ENCODE measurements around the gene FOXRED1. TPM values are rescaled to one million over a fixed set of nuclear protein-coding genes. Genes with fewer than 3 reads are reported as not detected.

Gene FOXRED1
- total RNA-seq, 1 experiment from 2014 or later: 44.8 TPM

DNA sequence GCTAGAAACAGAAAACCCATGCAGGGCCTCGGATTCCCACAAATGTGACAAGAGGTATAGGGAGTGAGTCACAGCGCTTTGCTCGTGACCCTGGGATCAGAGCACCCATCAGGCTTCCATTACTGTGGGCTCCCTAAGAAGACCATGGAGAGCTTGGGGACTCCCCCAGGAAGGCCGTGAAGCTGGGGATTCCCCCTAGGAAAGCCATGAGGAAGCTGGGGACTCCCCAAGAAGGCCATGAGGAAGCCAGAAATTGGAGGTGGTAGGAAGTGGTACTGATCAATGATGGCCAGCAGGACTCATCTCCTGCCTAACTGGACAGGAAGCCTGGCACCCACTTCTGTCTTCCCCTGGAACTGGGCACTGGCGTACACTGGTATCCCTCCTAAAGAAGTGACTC, 24.8 kb downstream of the FOXRED1 start:
- ATAC-seq: 0 out of 2 replicates have a peak, but pooled peaks have one; percentile 10
- CTCF ChIA-PET: interaction anchor here (0.9 kb wide), 1 partner anchor 187 kb away, joined by 3 read pairs; no protein-coding TSS in a partner anchor
- H3K4me3 ChIP-seq (ENCODE audit: low read depth in 2 of 2, low read length in 2 of 2): no peak overlapping the region
- H3K36me3 ChIP-seq (ENCODE audit: control insufficient read depth, insufficient read depth, low read length): no peaks in the 10 kb centered on the region; the same call in 1 of the 2 replicates
- H3K27ac ChIP-seq (ENCODE audit: low read length): no peak overlapping the region
- TF ChIP-seq TCF7L2 (IDR thresholded peaks at IDR 0.05; ENCODE audit: low read depth, low read length): no peak
- H3K9me3 ChIP-seq (ENCODE audit: control insufficient read depth, insufficient read depth, low read depth, low read length): no peaks in the 10 kb centered on the region
- DNase-seq (ENCODE audit: low read depth, low spot score): no peak
- H3K4me1 ChIP-seq (ENCODE audit: control insufficient read depth, insufficient read depth, low read length): no peaks in the 10 kb centered on the region
- H3K27me3 ChIP-seq (ENCODE audit: control insufficient read depth, insufficient read depth, low read length): no peaks in the 10 kb centered on the region
- TSS peak; percentile 23 for BruUV-seq (replicated peaks)
- in situ Hi-C loops (cut with HindIII; ENCODE audit: low pct_unique_long_range_greater_than_20kb, low sequenced_read_pairs): no loop called here
- intact Hi-C loops (cut with micrococcal nuclease; ENCODE audit: unreplicated experiment): no loop called here
- POLR2A ChIA-PET: no interaction called here

DNA sequence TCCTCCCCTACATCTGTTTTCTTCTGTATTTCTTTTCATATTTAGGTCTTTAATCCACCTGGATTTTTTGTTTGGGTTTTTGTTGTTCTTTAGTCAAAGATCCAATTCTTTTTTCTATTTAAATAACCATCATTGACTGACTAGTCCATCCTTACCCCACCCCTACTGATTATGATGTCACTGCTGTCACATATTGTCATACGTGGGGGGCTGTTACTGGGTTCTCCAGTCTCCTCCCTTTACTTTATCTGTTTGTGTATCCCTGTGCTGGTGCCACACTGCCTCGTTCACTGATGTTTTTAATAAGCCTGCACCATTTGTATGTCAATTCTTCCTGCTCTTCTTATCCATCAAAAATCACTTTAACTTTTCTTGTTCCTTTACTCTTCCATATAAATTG, 28.1 kb downstream of the FOXRED1 start:
- ChIA-PET POLR2A (no interaction called here), CTCF (no interaction called here)
- Histone ChIP-seq H3K36me3 (ENCODE audit: control insufficient read depth, insufficient read depth, low read length) (no peaks in the 10 kb centered on the region; the same call in 1 of the 2 replicates), H3K4me3 (ENCODE audit: low read depth in 2 of 2, low read length in 2 of 2) (no peak overlapping the region), H3K27ac (ENCODE audit: low read length) (no peak overlapping the region), H3K27me3 (ENCODE audit: control insufficient read depth, insufficient read depth, low read length) (no peaks in the 10 kb centered on the region), H3K9me3 (ENCODE audit: control insufficient read depth, insufficient read depth, low read depth, low read length) (no peaks in the 10 kb centered on the region), H3K4me1 (ENCODE audit: control insufficient read depth, insufficient read depth, low read length) (no peaks in the 10 kb centered on the region)
- in situ Hi-C loops (cut with HindIII; ENCODE audit: low pct_unique_long_range_greater_than_20kb, low sequenced_read_pairs) (no loop called here), intact Hi-C loops (cut with micrococcal nuclease; ENCODE audit: unreplicated experiment) (no loop called here)
- DNase-seq (ENCODE audit: low read depth, low spot score): no peak
- no peak for TF ChIP-seq SIN3A (IDR thresholded peaks at IDR 0.05; ENCODE audit: borderline replicate concordance, insufficient read depth, low read depth, low read length)
- TF ChIP-seq TCF7L2 (IDR thresholded peaks at IDR 0.05; ENCODE audit: low read depth, low read length): no peak
- TF ChIP-seq, protein P1, sequence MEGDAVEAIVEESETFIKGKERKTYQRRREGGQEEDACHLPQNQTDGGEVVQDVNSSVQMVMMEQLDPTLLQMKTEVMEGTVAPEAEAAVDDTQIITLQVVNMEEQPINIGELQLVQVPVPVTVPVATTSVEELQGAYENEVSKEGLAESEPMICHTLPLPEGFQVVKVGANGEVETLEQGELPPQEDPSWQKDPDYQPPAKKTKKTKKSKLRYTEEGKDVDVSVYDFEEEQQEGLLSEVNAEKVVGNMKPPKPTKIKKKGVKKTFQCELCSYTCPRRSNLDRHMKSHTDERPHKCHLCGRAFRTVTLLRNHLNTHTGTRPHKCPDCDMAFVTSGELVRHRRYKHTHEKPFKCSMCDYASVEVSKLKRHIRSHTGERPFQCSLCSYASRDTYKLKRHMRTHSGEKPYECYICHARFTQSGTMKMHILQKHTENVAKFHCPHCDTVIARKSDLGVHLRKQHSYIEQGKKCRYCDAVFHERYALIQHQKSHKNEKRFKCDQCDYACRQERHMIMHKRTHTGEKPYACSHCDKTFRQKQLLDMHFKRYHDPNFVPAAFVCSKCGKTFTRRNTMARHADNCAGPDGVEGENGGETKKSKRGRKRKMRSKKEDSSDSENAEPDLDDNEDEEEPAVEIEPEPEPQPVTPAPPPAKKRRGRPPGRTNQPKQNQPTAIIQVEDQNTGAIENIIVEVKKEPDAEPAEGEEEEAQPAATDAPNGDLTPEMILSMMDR (IDR thresholded peaks at IDR 0.05): no peak
- no peak for TF ChIP-seq POLR2AphosphoS5 (IDR thresholded peaks at IDR 0.05; ENCODE audit: low read depth, low read length)
- TF ChIP-seq, protein P2, sequence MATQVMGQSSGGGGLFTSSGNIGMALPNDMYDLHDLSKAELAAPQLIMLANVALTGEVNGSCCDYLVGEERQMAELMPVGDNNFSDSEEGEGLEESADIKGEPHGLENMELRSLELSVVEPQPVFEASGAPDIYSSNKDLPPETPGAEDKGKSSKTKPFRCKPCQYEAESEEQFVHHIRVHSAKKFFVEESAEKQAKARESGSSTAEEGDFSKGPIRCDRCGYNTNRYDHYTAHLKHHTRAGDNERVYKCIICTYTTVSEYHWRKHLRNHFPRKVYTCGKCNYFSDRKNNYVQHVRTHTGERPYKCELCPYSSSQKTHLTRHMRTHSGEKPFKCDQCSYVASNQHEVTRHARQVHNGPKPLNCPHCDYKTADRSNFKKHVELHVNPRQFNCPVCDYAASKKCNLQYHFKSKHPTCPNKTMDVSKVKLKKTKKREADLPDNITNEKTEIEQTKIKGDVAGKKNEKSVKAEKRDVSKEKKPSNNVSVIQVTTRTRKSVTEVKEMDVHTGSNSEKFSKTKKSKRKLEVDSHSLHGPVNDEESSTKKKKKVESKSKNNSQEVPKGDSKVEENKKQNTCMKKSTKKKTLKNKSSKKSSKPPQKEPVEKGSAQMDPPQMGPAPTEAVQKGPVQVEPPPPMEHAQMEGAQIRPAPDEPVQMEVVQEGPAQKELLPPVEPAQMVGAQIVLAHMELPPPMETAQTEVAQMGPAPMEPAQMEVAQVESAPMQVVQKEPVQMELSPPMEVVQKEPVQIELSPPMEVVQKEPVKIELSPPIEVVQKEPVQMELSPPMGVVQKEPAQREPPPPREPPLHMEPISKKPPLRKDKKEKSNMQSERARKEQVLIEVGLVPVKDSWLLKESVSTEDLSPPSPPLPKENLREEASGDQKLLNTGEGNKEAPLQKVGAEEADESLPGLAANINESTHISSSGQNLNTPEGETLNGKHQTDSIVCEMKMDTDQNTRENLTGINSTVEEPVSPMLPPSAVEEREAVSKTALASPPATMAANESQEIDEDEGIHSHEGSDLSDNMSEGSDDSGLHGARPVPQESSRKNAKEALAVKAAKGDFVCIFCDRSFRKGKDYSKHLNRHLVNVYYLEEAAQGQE (IDR thresholded peaks at IDR 0.05; ENCODE audit: insufficient read depth in 1 of 2, low read depth in 2 of 2, low read length in 1 of 2): no peak
- no peak for ATAC-seq
- no TSS peak for BruUV-seq (replicated peaks)

DNA sequence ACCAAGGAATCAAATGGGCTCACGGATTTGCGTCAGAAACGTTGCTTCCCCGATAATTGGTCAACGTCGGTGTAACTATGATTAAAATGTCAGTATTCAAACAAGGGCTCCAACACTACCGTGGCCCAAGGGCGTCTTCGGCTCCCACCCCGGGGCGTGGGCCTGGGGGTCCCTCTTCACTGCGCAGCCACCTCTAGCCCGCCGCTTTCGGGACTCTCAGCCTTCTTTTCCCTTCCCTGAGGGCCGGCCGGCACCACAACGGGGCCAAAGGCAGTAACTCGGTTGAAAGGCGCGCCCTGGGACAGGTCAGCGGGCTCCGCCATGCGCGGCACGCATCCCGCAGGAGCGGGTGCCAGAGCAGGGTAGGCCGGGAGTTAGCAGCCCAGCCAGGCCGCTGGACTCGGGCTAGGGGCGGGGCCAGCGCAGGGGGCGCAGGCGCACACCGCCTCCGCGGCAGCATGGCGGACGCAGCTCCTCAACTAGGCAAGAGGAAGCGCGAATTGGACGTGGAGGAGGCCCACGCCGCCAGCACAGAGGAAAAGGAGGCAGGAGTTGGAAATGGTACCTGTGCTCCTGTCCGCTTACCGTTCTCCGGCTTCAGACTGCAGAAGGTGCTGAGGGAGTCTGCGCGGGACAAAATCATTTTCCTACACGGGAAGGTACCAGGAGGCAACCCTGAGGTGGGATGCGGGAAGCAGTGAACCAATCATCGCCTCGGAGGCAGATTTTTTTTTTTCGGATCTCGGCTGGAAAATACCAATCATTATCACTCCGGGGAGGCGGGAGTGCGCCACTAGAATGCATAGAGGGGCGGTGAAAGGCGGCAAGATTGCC, 34.9 kb downstream of the FOXRED1 start, which contains the start of gene DCPS:
DCPS (plus strand) TSS at position 438 of the 834 bp plus-strand sequence; CDS start at position 459, 21 bp downstream.
- Histone ChIP-seq H3K9me3 (ENCODE audit: control insufficient read depth, insufficient read depth, low read depth, low read length) (no peaks in the 10 kb centered on the region), H3K4me1 (ENCODE audit: control insufficient read depth, insufficient read depth, low read length) (peaks cover 7% of the 10 kb centered on the region; the same call in 1 of the 2 replicates), H3K27ac (ENCODE audit: low read length) (peak within 1 kb of the TSS; percentile 98), H3K4me3 (ENCODE audit: low read depth in 2 of 2, low read length in 2 of 2) (peak within 1 kb of the TSS; percentile 72 to 75), H3K27me3 (ENCODE audit: control insufficient read depth, insufficient read depth, low read length) (no peaks in the 10 kb centered on the region), H3K36me3 (ENCODE audit: control insufficient read depth, insufficient read depth, low read length) (no peaks in the 10 kb centered on the region)
- intact Hi-C loops (cut with micrococcal nuclease; ENCODE audit: unreplicated experiment): no loop called here
- TF ChIP-seq, protein P2 (IDR thresholded peaks at IDR 0.05; ENCODE audit: insufficient read depth in 1 of 2, low read depth in 2 of 2, low read length in 1 of 2): no peak
- TF ChIP-seq POLR2AphosphoS5 (IDR thresholded peaks at IDR 0.05; ENCODE audit: low read depth, low read length) (peak; percentile 97), SIN3A (IDR thresholded peaks at IDR 0.05; ENCODE audit: borderline replicate concordance, insufficient read depth, low read depth, low read length) (peak; percentile 79), TCF7L2 (IDR thresholded peaks at IDR 0.05; ENCODE audit: low read depth, low read length) (peak; percentile 91)
- TF ChIP-seq, protein P1 (IDR thresholded peaks at IDR 0.05): no peak
- in situ Hi-C loops (cut with HindIII; ENCODE audit: low pct_unique_long_range_greater_than_20kb, low sequenced_read_pairs): no loop called here
- no TSS peak for BruUV-seq (replicated peaks)
- DNase-seq (ENCODE audit: low read depth, low spot score) (no peak), ATAC-seq (peak; percentile 99)
- ChIA-PET CTCF (interaction anchor here (0.7 to 1.1 kb wide), 2 partner anchors 52 to 177 kb away, joined by 4 read pairs; partner anchors contain the start of gene ST3GAL4), POLR2A (no interaction called here)

Measured in Panc1 (cell line).